Mucosa of descending colon (tissue), 3 donors: ENCODE measurements around the gene WDFY3. TPM values are rescaled to one million over a fixed set of nuclear protein-coding genes. Genes with fewer than 3 reads are reported as not detected.
A peak's percentile ranks its signal among the peaks of the same experiment; 100 is the strongest.

Experiments
- ATAC-seq: fragments of 200-7000 bp; cut with Tn5 transposase; one replicate; pipeline ENCODE4 v1.9.1; 2020; ENCODE audit warnings: mild to moderate bottlenecking, moderate library complexity
- DNase-seq, 3 donors: peaks; one replicate each; pipeline ENCODE4 v3.0.0-alpha.2; 2020
- H3K36me3 ChIP-seq: fragments of 200-600 bp; one replicate; pipeline ENCODE4 v1.8.0; 2021; ENCODE audit warnings: low read depth, mild to moderate bottlenecking
- H3K4me1 ChIP-seq: fragments of 200-600 bp; one replicate; pipeline ENCODE4 v1.8.0; 2021; ENCODE audit warnings: low read depth, mild to moderate bottlenecking
- H3K4me3 ChIP-seq: fragments of 200-600 bp; one replicate; pipeline ENCODE4 v1.8.0; 2021; ENCODE audit warnings: mild to moderate bottlenecking
- H3K9me3 ChIP-seq: fragments of 200-600 bp; one replicate; pipeline ENCODE4 v1.8.0; 2021; ENCODE audit warnings: mild to moderate bottlenecking
- intact Hi-C, 2 donors: fragments of 100-400 bp; cut with DNase I in 1 of 2; cut with micrococcal nuclease in 1 of 2; formaldehyde crosslinking; loops; one replicate each; pipeline versions ENCODE4 v1.11.0 to v1.11.1; 2022; cut with DNase I, micrococcal nuclease
- total RNA-seq, 3 donors: library from RNA; stranded (reverse); fragmentation: NEBNext Ultra II Directional in 2 of 3; extraction: Animal tissue kit (Norgen Biotek cat#: 25700) in 2 of 3; gene quantifications; one replicate each; pipeline versions ENCODE4 v1.2.1 to v1.2.4, GENCODE V29; 2021 to 2023
- TF ChIP-seq, protein P1 (sequence below): fragments of 200-600 bp; IDR thresholded peaks from one replicate; pipeline ENCODE4 v1.8.0; 2022; ENCODE audit warnings: antibody characterized with exemption, mild to moderate bottlenecking
- donor health status: DM: no; HTN: no; CAD: no; lungs with moderate emphysema.
- donor health status: DM: no; HTN: no; CAD: no.
- donor health status: DM: no; HTN: yes; CAD: no.

WDFY3 gene
- total RNA-seq, 3 donors from 2014 or later, result 49.5 to 76.9 (median 55.5) TPM

DNA sequence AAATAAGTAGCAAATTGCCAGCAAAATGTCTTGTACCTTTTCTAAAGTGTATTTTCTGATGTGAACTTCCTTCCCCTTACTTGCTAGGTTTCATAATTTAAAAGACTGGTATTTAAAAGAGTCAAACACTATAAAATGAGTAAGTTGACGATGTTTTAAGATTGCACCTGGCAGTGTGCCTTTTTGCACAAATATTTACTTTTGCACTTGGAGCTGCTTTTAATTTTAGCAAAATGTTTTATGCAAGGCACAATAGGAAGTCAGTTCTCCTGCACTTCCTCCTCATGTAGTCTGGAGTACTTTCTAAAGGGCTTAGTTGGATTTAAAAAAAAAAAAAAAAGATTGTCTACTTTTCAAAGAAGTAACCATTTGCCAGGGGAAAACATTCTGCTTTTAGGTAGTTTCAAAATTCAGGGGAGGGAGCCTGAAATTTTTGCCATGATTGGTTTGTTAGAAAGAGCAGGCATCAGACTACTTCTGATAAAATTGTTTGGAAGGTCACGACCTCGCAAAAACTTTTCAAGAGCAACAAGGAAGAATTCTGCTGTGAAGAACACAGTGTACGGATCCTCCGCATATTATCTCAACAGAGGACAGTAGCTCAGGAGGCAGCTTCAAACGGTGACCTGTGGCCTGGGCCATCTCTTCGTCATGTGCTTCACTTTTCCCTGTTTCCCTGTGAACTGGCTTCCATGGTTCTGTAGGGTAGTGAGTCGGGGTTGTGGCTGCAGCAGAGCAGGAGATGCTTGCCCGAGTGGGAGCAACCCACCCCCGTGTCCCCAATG, 317.4 kb downstream of the WDFY3 start:
- Histone ChIP-seq H3K36me3 (no peaks in the 10 kb centered on the region), H3K9me3 (no peaks in the 10 kb centered on the region), H3K4me3 (no peak overlapping the region), H3K4me1 (peaks cover 26% of the 10 kb centered on the region)
- ATAC-seq (peak; percentile 89), DNase-seq (peak in 1 of 3 donors; percentile 83)
- TF ChIP-seq, protein P1, sequence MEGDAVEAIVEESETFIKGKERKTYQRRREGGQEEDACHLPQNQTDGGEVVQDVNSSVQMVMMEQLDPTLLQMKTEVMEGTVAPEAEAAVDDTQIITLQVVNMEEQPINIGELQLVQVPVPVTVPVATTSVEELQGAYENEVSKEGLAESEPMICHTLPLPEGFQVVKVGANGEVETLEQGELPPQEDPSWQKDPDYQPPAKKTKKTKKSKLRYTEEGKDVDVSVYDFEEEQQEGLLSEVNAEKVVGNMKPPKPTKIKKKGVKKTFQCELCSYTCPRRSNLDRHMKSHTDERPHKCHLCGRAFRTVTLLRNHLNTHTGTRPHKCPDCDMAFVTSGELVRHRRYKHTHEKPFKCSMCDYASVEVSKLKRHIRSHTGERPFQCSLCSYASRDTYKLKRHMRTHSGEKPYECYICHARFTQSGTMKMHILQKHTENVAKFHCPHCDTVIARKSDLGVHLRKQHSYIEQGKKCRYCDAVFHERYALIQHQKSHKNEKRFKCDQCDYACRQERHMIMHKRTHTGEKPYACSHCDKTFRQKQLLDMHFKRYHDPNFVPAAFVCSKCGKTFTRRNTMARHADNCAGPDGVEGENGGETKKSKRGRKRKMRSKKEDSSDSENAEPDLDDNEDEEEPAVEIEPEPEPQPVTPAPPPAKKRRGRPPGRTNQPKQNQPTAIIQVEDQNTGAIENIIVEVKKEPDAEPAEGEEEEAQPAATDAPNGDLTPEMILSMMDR, result no peak
- intact Hi-C loops, result no loop called here

DNA sequence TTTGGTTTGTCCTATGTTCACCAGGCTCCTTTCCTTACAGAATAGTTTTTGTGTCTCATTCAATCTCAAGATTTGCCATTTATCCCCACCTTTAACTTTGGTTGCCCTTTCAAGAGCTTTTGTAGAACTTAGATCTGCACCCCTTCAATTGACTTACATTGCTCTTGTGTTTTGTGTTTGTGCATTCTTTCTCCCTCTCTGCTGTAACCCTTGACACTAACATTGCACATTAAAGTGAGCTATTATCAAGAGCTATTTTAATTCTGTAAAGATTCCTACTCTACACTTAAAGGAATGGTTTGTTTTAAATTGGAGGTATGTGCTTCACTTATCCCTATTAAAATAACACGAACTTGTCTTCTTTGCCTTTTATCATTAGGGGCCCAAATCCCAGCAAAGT, 318.3 kb downstream of the WDFY3 start:
- ATAC-seq (no peak), DNase-seq (no peak)
- Histone ChIP-seq H3K4me1 (peaks cover 26% of the 10 kb centered on the region), H3K9me3 (no peaks in the 10 kb centered on the region), H3K4me3 (no peak overlapping the region), H3K36me3 (no peaks in the 10 kb centered on the region)
- TF ChIP-seq, protein P1, result no peak
- intact Hi-C loops, result no loop called here

- DNase-seq (peak in 1 of 3 donors; percentile 5), ATAC-seq (no peak)
- TF ChIP-seq, protein P1, result no peak
- Histone ChIP-seq H3K36me3 (no peaks in the 10 kb centered on the region), H3K4me3 (no peak overlapping the region), H3K9me3 (no peaks in the 10 kb centered on the region), H3K4me1 (peaks cover 26% of the 10 kb centered on the region)
- intact Hi-C loops, result no loop called here
These were observed 319.1 kb downstream of the WDFY3 start for GRCh38 chr4:84647312-84647884.

DNA sequence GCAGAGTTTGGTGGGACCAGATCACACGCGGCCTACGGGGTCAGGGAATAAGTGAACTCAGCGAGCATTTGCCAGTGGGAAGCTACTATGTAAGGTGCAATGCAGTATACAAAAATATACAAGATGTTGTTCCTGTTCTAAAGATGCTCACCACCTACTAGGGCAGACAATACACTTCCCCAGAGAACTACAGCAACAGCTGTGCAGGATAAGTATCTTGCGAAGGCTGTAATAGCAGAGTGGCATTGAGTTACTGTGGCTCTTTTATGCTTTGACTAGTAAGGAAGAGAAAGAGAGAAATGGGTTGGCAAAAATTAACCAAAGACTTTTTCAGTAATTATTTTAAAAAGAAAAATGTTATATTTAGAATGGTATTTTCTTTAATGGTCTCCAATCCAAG, 322.4 kb downstream of the WDFY3 start:
- Histone ChIP-seq H3K36me3 (no peaks in the 10 kb centered on the region), H3K4me3 (no peak overlapping the region), H3K4me1 (peaks cover 17% of the 10 kb centered on the region), H3K9me3 (no peaks in the 10 kb centered on the region)
- ATAC-seq (no peak), DNase-seq (no peak)
- intact Hi-C loops, result no loop called here
- TF ChIP-seq, protein P1, result no peak

DNA sequence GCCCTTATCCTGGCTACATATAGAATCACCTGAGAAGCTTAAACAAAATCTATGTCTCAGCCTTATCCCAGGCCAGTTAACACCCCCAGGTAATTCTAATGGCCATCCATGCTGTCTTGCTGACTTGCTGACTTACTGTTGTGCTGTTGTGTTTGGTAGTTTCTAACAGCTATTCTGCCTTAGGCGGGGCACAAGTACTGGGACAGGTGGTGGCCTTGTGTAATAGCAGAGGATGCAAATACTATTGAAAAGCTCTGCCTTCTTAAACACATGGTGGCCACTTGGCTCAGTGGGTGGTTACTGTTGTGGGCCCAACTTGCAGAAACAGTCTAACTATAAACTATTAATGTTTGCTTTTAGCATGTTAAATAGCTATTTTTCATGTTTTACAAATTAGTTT, 327.3 kb downstream of the WDFY3 start:
- ATAC-seq, result peak; percentile 50

More for the DNA sequence above, 327.3 kb downstream of the WDFY3 start:
- TF ChIP-seq, protein P1, result no peak
- Histone ChIP-seq H3K36me3 (no peaks in the 10 kb centered on the region), H3K4me3 (no peak overlapping the region), H3K9me3 (no peaks in the 10 kb centered on the region), H3K4me1 (no peaks in the 10 kb centered on the region)
- DNase-seq, result no peak
- intact Hi-C loops, result no loop called here
